Measurements from ENCODE around the gene HSPA12B.

HSPA12B gene

GRCh38 chr20:3730803-3731672 is 1.4 kb upstream of the HSPA12B start:
- DNase-seq: no peak

GRCh38 chr20:3731944-3732326 is 550 bp upstream of the HSPA12B start:
- no peak for DNase-seq

GRCh38 chr20:3733119-3733995 is 872 bp downstream of the HSPA12B start:
- DNase-seq: no peak

GRCh38 chr20:3734111-3734843 is 1.8 kb downstream of the HSPA12B start:
- no peak for DNase-seq

GRCh38 chr20:3735768-3736167 is 3.3 kb downstream of the HSPA12B start:
- DNase-seq: no peak

GRCh38 chr20:3738111-3739053 is 5.9 kb downstream of the HSPA12B start:
- no peak for DNase-seq

GRCh38 chr20:3739054-3739925 is 6.8 kb downstream of the HSPA12B start:
- no peak for DNase-seq

- DNase-seq: no peak
These were observed 7.5 kb downstream of the HSPA12B start for GRCh38 chr20:3739926-3740451.

- DNase-seq: no peak
These were observed 8.3 kb downstream of the HSPA12B start for GRCh38 chr20:3740615-3741301.

- no peak for DNase-seq
These were observed 9.5 kb downstream of the HSPA12B start for GRCh38 chr20:3741836-3742458.

GRCh38 chr20:3743251-3743650 is 10.8 kb downstream of the HSPA12B start:
- no peak for DNase-seq

- DNase-seq: no peak
These were observed 11.6 kb downstream of the HSPA12B start for GRCh38 chr20:3744037-3744436.

GRCh38 chr20:3744806-3745685 is 12.6 kb downstream of the HSPA12B start:
- DNase-seq: peak; percentile 87

- no peak for DNase-seq
These were observed 13.2 kb downstream of the HSPA12B start for GRCh38 chr20:3745686-3746173.

- DNase-seq: no peak
These were observed 15.0 kb downstream of the HSPA12B start for GRCh38 chr20:3747471-3747870.

- no peak for DNase-seq
These were observed 15.6 kb downstream of the HSPA12B start for GRCh38 chr20:3748073-3748472.

- DNase-seq: no peak
These were observed 16.7 kb downstream of the HSPA12B start for GRCh38 chr20:3749087-3749688.
